HEK293 (cell line): ENCODE measurements around the gene VEGFC.

Experiments
- CTCF ChIP-seq: fragments of 450-650 bp; formaldehyde crosslinking; IDR thresholded peaks from 2 replicates; pipeline ENCODE4 v1.5.1; 2016; ENCODE audit warnings: missing biosample characterization, missing genetic modification characterization
- MZF1 ChIP-seq: fragments of 450-650 bp; formaldehyde crosslinking; IDR thresholded peaks from 2 replicates; pipeline ENCODE4 v1.5.1; 2017; ENCODE audit warnings: missing biosample characterization, missing genetic modification characterization, borderline replicate concordance
- SETDB1 ChIP-seq: IDR thresholded peaks from one replicate; pipeline ENCODE4 v1.6.1; 2017; ENCODE audit warnings: mild to moderate bottlenecking, low read length, moderate library complexity, mixed read lengths; ENCODE audit not compliant: insufficient read length
- TCF7L2 ChIP-seq: IDR thresholded peaks from 2 replicates; pipeline ENCODE4 v1.6.1; 2011; ENCODE audit warnings: low read depth, mild to moderate bottlenecking, inconsistent platforms, low read length, moderate library complexity, borderline replicate concordance
- YY1 ChIP-seq: fragments of 450-650 bp; formaldehyde crosslinking; IDR thresholded peaks from 2 replicates; pipeline ENCODE4 v1.5.1; 2018; ENCODE audit warnings: missing biosample characterization, missing genetic modification characterization
- ZNF174 ChIP-seq: fragments of 450-650 bp; formaldehyde crosslinking; IDR thresholded peaks from 2 replicates; pipeline ENCODE4 v1.5.0; 2017; ENCODE audit warnings: missing biosample characterization, mild to moderate bottlenecking, missing genetic modification characterization
- ZNF302 ChIP-seq: fragments of 450-650 bp; formaldehyde crosslinking; IDR thresholded peaks from 2 replicates; pipeline ENCODE4 v1.5.1; 2016; ENCODE audit warnings: missing biosample characterization, missing genetic modification characterization, low read depth
- ZNF311 ChIP-seq: fragments of 450-650 bp; formaldehyde crosslinking; IDR thresholded peaks from 2 replicates; pipeline ENCODE4 v1.5.1; 2017; ENCODE audit warnings: missing biosample characterization, missing genetic modification characterization, borderline replicate concordance
- ZNF692 ChIP-seq: fragments of 450-650 bp; formaldehyde crosslinking; IDR thresholded peaks from 2 replicates; pipeline ENCODE4 v1.5.1; 2016; ENCODE audit warnings: missing biosample characterization, missing genetic modification characterization
- ZNF704 ChIP-seq: fragments of 450-650 bp; formaldehyde crosslinking; IDR thresholded peaks from 2 replicates; pipeline ENCODE4 v1.5.1; 2016; ENCODE audit warnings: missing biosample characterization, missing genetic modification characterization
- ZNF747 ChIP-seq: fragments of 450-650 bp; formaldehyde crosslinking; IDR thresholded peaks from 2 replicates; pipeline ENCODE4 v1.5.1; 2016; ENCODE audit warnings: missing biosample characterization, missing genetic modification characterization
- ZSCAN16 ChIP-seq: fragments of 450-650 bp; formaldehyde crosslinking; IDR thresholded peaks from 2 replicates; pipeline ENCODE4 v1.5.1; 2016; ENCODE audit warnings: missing biosample characterization, missing genetic modification characterization
- TF ChIP-seq, protein P1 (sequence below): fragments of 450-650 bp; formaldehyde crosslinking; IDR thresholded peaks from 2 replicates; pipeline ENCODE4; 2016; ENCODE audit warnings: missing biosample characterization, missing genetic modification characterization

DNA sequence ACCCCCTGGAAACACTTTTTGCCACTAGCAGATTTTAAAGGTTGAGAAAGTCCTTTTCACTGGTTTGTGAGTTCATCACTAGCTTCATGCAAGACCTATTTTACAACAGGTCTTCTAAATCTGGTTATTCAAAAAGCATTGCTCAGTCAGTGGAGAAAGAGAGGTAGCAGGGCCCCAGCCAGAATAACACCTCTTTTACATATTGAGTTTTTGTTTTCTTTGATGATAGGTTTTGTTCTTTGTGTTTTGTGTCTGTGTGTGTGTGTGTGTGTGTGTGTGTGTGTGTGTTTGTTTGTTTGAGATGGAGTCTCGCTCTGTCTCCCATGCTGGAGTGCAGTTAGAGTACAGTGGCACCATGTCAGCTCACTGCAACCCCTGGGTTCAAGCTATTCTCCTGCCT lies 2.7 kb upstream of the VEGFC start:
- no peak for TF ChIP-seq CTCF (tag by site-specific recombination)
- no peak for TF ChIP-seq TCF7L2
- no peak for TF ChIP-seq ZNF302 (tag by site-specific recombination)
- TF ChIP-seq ZNF747 = no peak
- TF ChIP-seq ZNF704 (tag by site-specific recombination) = no peak
- no peak for TF ChIP-seq YY1
- no peak for TF ChIP-seq SETDB1
- TF ChIP-seq ZNF692 (tag by site-specific recombination) = no peak
- TF ChIP-seq ZNF174 (tag by site-specific recombination) = no peak
- TF ChIP-seq, protein P1, sequence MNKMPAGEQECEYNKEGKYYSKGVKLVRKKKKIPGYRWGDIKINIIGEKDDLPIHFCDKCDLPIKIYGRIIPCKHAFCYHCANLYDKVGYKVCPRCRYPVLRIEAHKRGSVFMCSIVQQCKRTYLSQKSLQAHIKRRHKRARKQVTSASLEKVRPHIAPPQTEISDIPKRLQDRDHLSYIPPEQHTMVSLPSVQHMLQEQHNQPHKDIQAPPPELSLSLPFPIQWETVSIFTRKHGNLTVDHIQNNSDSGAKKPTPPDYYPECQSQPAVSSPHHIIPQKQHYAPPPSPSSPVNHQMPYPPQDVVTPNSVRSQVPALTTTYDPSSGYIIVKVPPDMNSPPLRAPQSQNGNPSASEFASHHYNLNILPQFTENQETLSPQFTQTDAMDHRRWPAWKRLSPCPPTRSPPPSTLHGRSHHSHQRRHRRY = no peak
- no peak for TF ChIP-seq MZF1 (tag by site-specific recombination)
- no peak for TF ChIP-seq ZSCAN16 (tag by site-specific recombination)
- TF ChIP-seq ZNF311 (tag by site-specific recombination) = no peak
